GM13977 (cell line): ENCODE data around the gene TMEM244.

Experiments used
- DNase-seq: peaks from one replicate; pipeline ENCODE4 v3.0.0; 2012; ENCODE audit warnings: low spot score
- CTCF ChIP-seq: IDR thresholded peaks from 2 replicates; pipeline ENCODE4 v1.5.1; 2012; ENCODE audit warnings: mild to moderate bottlenecking, control low read depth; ENCODE audit not compliant: insufficient read depth; ENCODE audit errors: extremely low read depth, missing control alignments
- in situ Hi-C: fragments of 300-500 bp; cut with MboI; formaldehyde crosslinking; loops from one replicate; pipeline ENCODE4 v1.12.0; 2022; ENCODE audit warnings: low sequenced_read_pairs, low pct_unique_long_range_greater_than_20kb, mixed read lengths, inconsistent platforms; ENCODE audit not compliant: unreplicated experiment

Gene TMEM244

GRCh38 chr6:129801909-129802308, 59.2 kb downstream of the TMEM244 start:
- TF ChIP-seq CTCF = no peak
- in situ Hi-C loops = no loop called here
- DNase-seq = no peak

- in situ Hi-C loops = no loop called here
- no peak for TF ChIP-seq CTCF
Measured at GRCh38 chr6:129795261-129795660, 65.9 kb downstream of the TMEM244 start.

GRCh38 chr6:129793447-129793846, 67.7 kb downstream of the TMEM244 start:
- no peak for DNase-seq
- in situ Hi-C loops = no loop called here
- TF ChIP-seq CTCF = no peak

More at GRCh38 chr6:129795261-129795660, 65.9 kb downstream of the TMEM244 start:
- DNase-seq = no peak

- in situ Hi-C loops = no loop called here
Measured at GRCh38 chr6:129792049-129792448, 69.1 kb downstream of the TMEM244 start.

GRCh38 chr6:129790785-129791184, 70.3 kb downstream of the TMEM244 start:
- DNase-seq = no peak
- in situ Hi-C loops = no loop called here
- no peak for TF ChIP-seq CTCF

More at GRCh38 chr6:129792049-129792448, 69.1 kb downstream of the TMEM244 start:
- TF ChIP-seq CTCF = no peak
- no peak for DNase-seq

- no peak for DNase-seq
- in situ Hi-C loops = no loop called here
- no peak for TF ChIP-seq CTCF
Measured at GRCh38 chr6:129789974-129790373, 71.1 kb downstream of the TMEM244 start.

- no peak for TF ChIP-seq CTCF
- no peak for DNase-seq
- in situ Hi-C loops = no loop called here
Measured at GRCh38 chr6:129787816-129788215, 73.3 kb downstream of the TMEM244 start.
